A549 treated with GW870086 at 1 μM for 4 hours (cell line): ENCODE measurements around the gene RAB39A. TPM values are rescaled to one million over a fixed set of nuclear protein-coding genes. Genes with fewer than 3 reads are reported as not detected.

Experiments
- total RNA-seq: library from RNA; stranded (reverse); fragments of 200-300 nt; extraction: Qiagen RNA extraction; gene quantifications from 5 replicates; pipeline ENCODE4 v1.2.3, GENCODE V29; 2022; ENCODE audit warnings: low read depth

The RAB39A gene
- 0.15 to 0.72 TPM (median 0.39 TPM) in 5 replicates for total RNA-seq

GRCh38 chr11:107928046-107928766, at the start of gene RAB39A:
TSS of gene RAB39A (plus strand) at chr11:107928448. CDS start at chr11:107928569, 121 bp downstream.

GRCh38 chr11:108008656-108009496, 80.6 kb downstream of the RAB39A start, which contains the start of gene CUL5:
TSS of gene CUL5 (plus strand) at chr11:108008898. CDS start at chr11:108009349, 451 bp downstream.

Other genes with a start within 250 kb of the RAB39A start
- 0.52 to 2.1 TPM (median 1.6 TPM) in 5 replicates for gene SLN, start 216.4 kb upstream of the RAB39A start, total RNA-seq
- 42.2 to 53.3 TPM (median 49.0 TPM) in 5 replicates for gene SLC35F2, start 69.7 kb upstream of the RAB39A start, total RNA-seq
- gene CUL5, start 80.5 kb downstream of the RAB39A start, total RNA-seq, result 5.2 to 12.5 TPM (median 8.7 TPM) in 5 replicates
- 62.6 to 86.0 TPM (median 66.1 TPM) in 5 replicates for gene ACAT1, start 193.1 kb downstream of the RAB39A start, total RNA-seq